ENCODE measurements around the gene NFIL3. TPM values are rescaled to one million over a fixed set of nuclear protein-coding genes. Genes with fewer than 3 reads are reported as not detected.

The NFIL3 gene
- total RNA-seq, 1 experiment from 2014 or later = 13.3 TPM

GRCh38 chr9:91436841-91437240, 13.2 kb upstream of the NFIL3 start:
- ChIA-PET POLR2A (no interaction called here), CTCF (no interaction called here)
- no peaks in the 10 kb centered on the region for H3K4me1 ChIP-seq (ENCODE audit: control insufficient read depth, insufficient read depth, low read length)
- DNase-seq (ENCODE audit: low read depth, low spot score) = no peak
- TF ChIP-seq REST (IDR thresholded peaks at IDR 0.05; ENCODE audit: insufficient read depth in 1 of 2, low read depth in 2 of 2, low read length in 1 of 2) (no peak), TCF7L2 (IDR thresholded peaks at IDR 0.05; ENCODE audit: low read depth, low read length) (no peak), SIN3A (IDR thresholded peaks at IDR 0.05; ENCODE audit: borderline replicate concordance, insufficient read depth, low read depth, low read length) (no peak), CTCF (IDR thresholded peaks at IDR 0.05) (no peak), POLR2AphosphoS5 (IDR thresholded peaks at IDR 0.05; ENCODE audit: low read depth, low read length) (no peak)
- H3K4me3 ChIP-seq (ENCODE audit: low read depth in 2 of 2, low read length in 2 of 2) = no peak overlapping the region
- H3K36me3 ChIP-seq (ENCODE audit: control insufficient read depth, insufficient read depth, low read length) = no peaks in the 10 kb centered on the region; the same call in 1 of the 2 replicates
- H3K27ac ChIP-seq (ENCODE audit: low read length) = no peak overlapping the region
- H3K9me3 ChIP-seq (ENCODE audit: control insufficient read depth, insufficient read depth, low read depth, low read length) = no peaks in the 10 kb centered on the region
- intact Hi-C loops (cut with micrococcal nuclease; ENCODE audit: unreplicated experiment) (no loop called here), in situ Hi-C loops (cut with HindIII; ENCODE audit: low pct_unique_long_range_greater_than_20kb, low sequenced_read_pairs) (no loop called here)
- no TSS peak for BruUV-seq (replicated peaks)
- no peak for ATAC-seq
- no peaks in the 10 kb centered on the region for H3K27me3 ChIP-seq (ENCODE audit: control insufficient read depth, insufficient read depth, low read length)

GRCh38 chr9:91433180-91433579, 9.5 kb upstream of the NFIL3 start:
- peak; percentile 65 for DNase-seq (ENCODE audit: low read depth, low spot score)
- in situ Hi-C loops (cut with HindIII; ENCODE audit: low pct_unique_long_range_greater_than_20kb, low sequenced_read_pairs) (no loop called here), intact Hi-C loops (cut with micrococcal nuclease; ENCODE audit: unreplicated experiment) (no loop called here)
- TF ChIP-seq CTCF (IDR thresholded peaks at IDR 0.05) = peak; percentile 39
- no peak for TF ChIP-seq SIN3A (IDR thresholded peaks at IDR 0.05; ENCODE audit: borderline replicate concordance, insufficient read depth, low read depth, low read length)
- no TSS peak for BruUV-seq (replicated peaks)
- ChIA-PET CTCF (no interaction called here), POLR2A (no interaction called here)
- no peaks in the 10 kb centered on the region for H3K27me3 ChIP-seq (ENCODE audit: control insufficient read depth, insufficient read depth, low read length)
- H3K4me3 ChIP-seq (ENCODE audit: low read depth in 2 of 2, low read length in 2 of 2) = no peak overlapping the region
- no peaks in the 10 kb centered on the region; the same call in 1 of the 2 replicates for H3K36me3 ChIP-seq (ENCODE audit: control insufficient read depth, insufficient read depth, low read length)
- H3K9me3 ChIP-seq (ENCODE audit: control insufficient read depth, insufficient read depth, low read depth, low read length) = no peaks in the 10 kb centered on the region
- peak; percentile 93 for ATAC-seq
- no peaks in the 10 kb centered on the region for H3K4me1 ChIP-seq (ENCODE audit: control insufficient read depth, insufficient read depth, low read length)
- no peak overlapping the region for H3K27ac ChIP-seq (ENCODE audit: low read length)

Measured in Panc1 (cell line).